Dendritic cell treated with granulocyte-macrophage colony-stimulating factor and Interleukin-4, amounts not matched to agents 40 ng/mL and 50 ng/mL, for 4 days (primary cell): ENCODE measurements around the gene HIVEP2.

ENCODE experiments used
- H3K27ac Mint-ChIP-seq: one replicate; pipeline ENCODE4 v1.8.0; 2022; ENCODE audit warnings: mild to moderate bottlenecking, mixed read lengths
- H3K27me3 Mint-ChIP-seq: one replicate; pipeline ENCODE4 v1.8.0; 2022; ENCODE audit warnings: mild to moderate bottlenecking, mixed read lengths
- H3K36me3 Mint-ChIP-seq: one replicate; pipeline ENCODE4 v1.8.0; 2022; ENCODE audit warnings: low read depth, mixed read lengths
- H3K4me1 Mint-ChIP-seq: one replicate; pipeline ENCODE4 v1.8.0; 2022; ENCODE audit warnings: low read depth, mixed read lengths
- H3K4me3 Mint-ChIP-seq: one replicate; pipeline ENCODE4 v1.8.0; 2022; ENCODE audit warnings: mild to moderate bottlenecking, moderate library complexity, mixed read lengths
- H3K9me3 Mint-ChIP-seq: one replicate; pipeline ENCODE4 v1.8.0; 2022; ENCODE audit warnings: mixed read lengths
- intact Hi-C: fragments of 100-400 bp; cut with micrococcal nuclease; formaldehyde crosslinking; loops from one replicate; pipeline ENCODE4 v1.15.0; 2022

Gene HIVEP2

GRCh38 chr6:142722012-142722411 is 223.0 kb downstream of the HIVEP2 start:
- H3K27me3 Mint-ChIP-seq, result peaks cover 16% of the 10 kb centered on the region

GRCh38 chr6:142721215-142721920 is 223.6 kb downstream of the HIVEP2 start:
- H3K27ac Mint-ChIP-seq, result no peak overlapping the region
- intact Hi-C loops, result no loop called here
- H3K4me3 Mint-ChIP-seq, result no peak overlapping the region
- peaks cover 18% of the 10 kb centered on the region for H3K9me3 Mint-ChIP-seq
- peaks cover 17% of the 10 kb centered on the region for H3K4me1 Mint-ChIP-seq
- peaks cover 16% of the 10 kb centered on the region for H3K27me3 Mint-ChIP-seq
- no peaks in the 10 kb centered on the region for H3K36me3 Mint-ChIP-seq

More at GRCh38 chr6:142722012-142722411, 223.0 kb downstream of the HIVEP2 start:
- Mint-ChIP-seq H3K9me3 (peaks cover 18% of the 10 kb centered on the region), H3K27ac (no peak overlapping the region), H3K36me3 (no peaks in the 10 kb centered on the region), H3K4me1 (peaks cover 17% of the 10 kb centered on the region), H3K4me3 (no peak overlapping the region)
- intact Hi-C loops, result no loop called here

GRCh38 chr6:142718667-142719191 is 226.2 kb downstream of the HIVEP2 start:
- no peak overlapping the region for H3K27ac Mint-ChIP-seq
- H3K9me3 Mint-ChIP-seq, result peaks cover 18% of the 10 kb centered on the region
- intact Hi-C loops, result no loop called here
- H3K36me3 Mint-ChIP-seq, result no peaks in the 10 kb centered on the region
- no peak overlapping the region for H3K4me3 Mint-ChIP-seq
- H3K27me3 Mint-ChIP-seq, result peaks cover 22% of the 10 kb centered on the region
- peaks cover 27% of the 10 kb centered on the region for H3K4me1 Mint-ChIP-seq

- H3K36me3 Mint-ChIP-seq, result no peaks in the 10 kb centered on the region
- H3K4me1 Mint-ChIP-seq, result peaks cover 19% of the 10 kb centered on the region
- H3K9me3 Mint-ChIP-seq, result peaks cover 18% of the 10 kb centered on the region
- H3K27me3 Mint-ChIP-seq, result peaks cover 20% of the 10 kb centered on the region
- no peak overlapping the region for H3K27ac Mint-ChIP-seq
- H3K4me3 Mint-ChIP-seq, result no peak overlapping the region
- intact Hi-C loops, result no loop called here
These were observed 228.9 kb downstream of the HIVEP2 start for GRCh38 chr6:142716097-142716496.

- H3K4me3 Mint-ChIP-seq, result no peak overlapping the region
- H3K27ac Mint-ChIP-seq, result no peak overlapping the region
- H3K9me3 Mint-ChIP-seq, result peaks cover 18% of the 10 kb centered on the region
- H3K4me1 Mint-ChIP-seq, result peaks cover 16% of the 10 kb centered on the region
- no peaks in the 10 kb centered on the region for H3K36me3 Mint-ChIP-seq
- peaks cover 20% of the 10 kb centered on the region for H3K27me3 Mint-ChIP-seq
- intact Hi-C loops, result no loop called here
These were observed 229.8 kb downstream of the HIVEP2 start for GRCh38 chr6:142714951-142715785.

GRCh38 chr6:142713959-142714358 is 231.0 kb downstream of the HIVEP2 start:
- H3K36me3 Mint-ChIP-seq, result no peaks in the 10 kb centered on the region
- intact Hi-C loops, result no loop called here
- H3K4me1 Mint-ChIP-seq, result peaks cover 16% of the 10 kb centered on the region
- peaks cover 16% of the 10 kb centered on the region for H3K27me3 Mint-ChIP-seq
- no peak overlapping the region for H3K27ac Mint-ChIP-seq
- no peak overlapping the region for H3K4me3 Mint-ChIP-seq
- peaks cover 7% of the 10 kb centered on the region for H3K9me3 Mint-ChIP-seq

- Mint-ChIP-seq H3K9me3 (no peaks in the 10 kb centered on the region), H3K36me3 (no peaks in the 10 kb centered on the region), H3K4me1 (peaks cover 22% of the 10 kb centered on the region), H3K27ac (no peak overlapping the region), H3K27me3 (peaks cover 13% of the 10 kb centered on the region), H3K4me3 (no peak overlapping the region)
- intact Hi-C loops, result no loop called here
These were observed 232.7 kb downstream of the HIVEP2 start for GRCh38 chr6:142712231-142712630.

GRCh38 chr6:142708651-142709050 is 236.3 kb downstream of the HIVEP2 start:
- Mint-ChIP-seq H3K27me3 (peaks cover 4% of the 10 kb centered on the region), H3K36me3 (no peaks in the 10 kb centered on the region), H3K4me3 (no peak overlapping the region), H3K9me3 (no peaks in the 10 kb centered on the region), H3K4me1 (peaks cover 31% of the 10 kb centered on the region), H3K27ac (no peak overlapping the region)
- intact Hi-C loops, result no loop called here

GRCh38 chr6:142707255-142707654 is 237.7 kb downstream of the HIVEP2 start:
- Mint-ChIP-seq H3K36me3 (no peaks in the 10 kb centered on the region), H3K27me3 (peaks cover 3% of the 10 kb centered on the region), H3K9me3 (no peaks in the 10 kb centered on the region), H3K4me3 (no peak overlapping the region), H3K27ac (peak overlapping the region; percentile 38), H3K4me1 (peaks cover 45% of the 10 kb centered on the region)
- intact Hi-C loops, result no loop called here

GRCh38 chr6:142706210-142706609 is 238.8 kb downstream of the HIVEP2 start:
- Mint-ChIP-seq H3K27me3 (peaks cover 3% of the 10 kb centered on the region), H3K27ac (peak overlapping the region; percentile 38), H3K4me1 (peaks cover 47% of the 10 kb centered on the region), H3K9me3 (no peaks in the 10 kb centered on the region), H3K4me3 (no peak overlapping the region), H3K36me3 (no peaks in the 10 kb centered on the region)
- intact Hi-C loops, result no loop called here

- no peaks in the 10 kb centered on the region for H3K36me3 Mint-ChIP-seq
- peaks cover 56% of the 10 kb centered on the region for H3K4me1 Mint-ChIP-seq
- H3K27me3 Mint-ChIP-seq, result peaks cover 3% of the 10 kb centered on the region
- intact Hi-C loops, result no loop called here
- H3K27ac Mint-ChIP-seq, result no peak overlapping the region
- no peak overlapping the region for H3K4me3 Mint-ChIP-seq
- H3K9me3 Mint-ChIP-seq, result no peaks in the 10 kb centered on the region
These were observed 239.9 kb downstream of the HIVEP2 start for GRCh38 chr6:142705054-142705453.

- Mint-ChIP-seq H3K4me3 (peak overlapping the region; percentile 39), H3K27ac (peak overlapping the region; percentile 78), H3K4me1 (peaks cover 69% of the 10 kb centered on the region), H3K36me3 (no peaks in the 10 kb centered on the region), H3K27me3 (peaks cover 8% of the 10 kb centered on the region), H3K9me3 (no peaks in the 10 kb centered on the region)
- intact Hi-C loops, result loop anchor here (5.0 kb wide), 1 partner anchor 245 kb away; the partner anchor contains the start of gene HIVEP2
These were observed 242.2 kb downstream of the HIVEP2 start for GRCh38 chr6:142702501-142703460.
